ENCODE measurements around the gene CFAP20DC.
"Not testable (repeated sequence)": the region's sequence is repeated elsewhere in the genome, so short reads cannot be mapped to it uniquely, and the experiment has no call there.

CFAP20DC gene

GRCh38 chr3:58806551-58807244 is 243.1 kb downstream of the CFAP20DC start:
- DNase-seq, result not testable (repeated sequence)

GRCh38 chr3:58804914-58805313 is 244.9 kb downstream of the CFAP20DC start:
- DNase-seq, result no peak

GRCh38 chr3:58801541-58801940 is 248.3 kb downstream of the CFAP20DC start:
- DNase-seq, result no peak

- no peak for DNase-seq
Observed at GRCh38 chr3:58800940-58801339, 248.9 kb downstream of the CFAP20DC start.

- no peak for DNase-seq
Observed at GRCh38 chr3:58800032-58800431, 249.8 kb downstream of the CFAP20DC start.

- DNase-seq, result no peak
Observed at GRCh38 chr3:58799271-58799670, 250.6 kb downstream of the CFAP20DC start.

- DNase-seq, result no peak
Observed at GRCh38 chr3:58798312-58798711, 251.5 kb downstream of the CFAP20DC start.

GRCh38 chr3:58794750-58795149 is 255.1 kb downstream of the CFAP20DC start:
- DNase-seq, result no peak

- DNase-seq, result no peak
Observed at GRCh38 chr3:58793938-58794337, 255.9 kb downstream of the CFAP20DC start.

GRCh38 chr3:58792921-58793451 is 256.8 kb downstream of the CFAP20DC start:
- DNase-seq, result no peak

GRCh38 chr3:58789385-58789784 is 260.4 kb downstream of the CFAP20DC start:
- no peak for DNase-seq

- no peak for DNase-seq
Observed at GRCh38 chr3:58784888-58785287, 264.9 kb downstream of the CFAP20DC start.

- no peak for DNase-seq
Observed at GRCh38 chr3:58784425-58784824, 265.4 kb downstream of the CFAP20DC start.

- DNase-seq, result no peak
Observed at GRCh38 chr3:58783845-58784244, 266.0 kb downstream of the CFAP20DC start.

- no peak for DNase-seq
Observed at GRCh38 chr3:58779934-58780333, 269.9 kb downstream of the CFAP20DC start.

GRCh38 chr3:58776231-58776630 is 273.6 kb downstream of the CFAP20DC start:
- DNase-seq, result no peak

- no peak for DNase-seq
Observed at GRCh38 chr3:58772462-58772861, 277.4 kb downstream of the CFAP20DC start.

GRCh38 chr3:58769065-58769464 is 280.8 kb downstream of the CFAP20DC start:
- no peak for DNase-seq

GRCh38 chr3:58766587-58767282 is 283.1 kb downstream of the CFAP20DC start:
- DNase-seq, result no peak

GRCh38 chr3:58755150-58755549 is 294.7 kb downstream of the CFAP20DC start:
- DNase-seq, result no peak

GRCh38 chr3:58754074-58754473 is 295.8 kb downstream of the CFAP20DC start:
- no peak for DNase-seq

- DNase-seq, result no peak
Observed at GRCh38 chr3:58751882-58752567, 297.8 kb downstream of the CFAP20DC start.
